ENCODE results near the gene CPEB4. TPM values are rescaled to one million over a fixed set of nuclear protein-coding genes. Genes with fewer than 3 reads are reported as not detected.

Gene CPEB4
- total RNA-seq, 4 donors from 2014 or later, result 33.2 to 51.6 (median 44.8) TPM

GRCh38 chr5:173981185-173981761 is 93.1 kb downstream of the CPEB4 start:
- DNase-seq, result no peak
- WGBS, 2 donors, result 39 to 51% methylated on average over 5 of the region's 5 CpGs
- H3K27me3 ChIP-seq, result peaks cover 0 to 23% (median 0%) of the 10 kb centered on the region in 4 donors
- no peaks in the 10 kb centered on the region for H3K36me3 ChIP-seq
- no peaks in the 10 kb centered on the region for H3K4me1 ChIP-seq
- no peak overlapping the region for H3K4me3 ChIP-seq
- no peak overlapping the region for H3K27ac ChIP-seq
- TF ChIP-seq CTCF (IDR thresholded peaks at IDR 0.05), result no peak
- no peak for TF ChIP-seq POLR2A (IDR thresholded peaks at IDR 0.05)
- intact Hi-C loops (cut with DNase I), result no loop called here
- no peaks in the 10 kb centered on the region for H3K9me3 ChIP-seq

- no peaks in the 10 kb centered on the region for H3K36me3 ChIP-seq
- 23 to 61% methylated on average over 2 to 3 of the region's 4 CpGs for WGBS, 2 donors
- no peak for DNase-seq
- no peak for TF ChIP-seq POLR2A (IDR thresholded peaks at IDR 0.05)
- TF ChIP-seq CTCF (IDR thresholded peaks at IDR 0.05), result peak in 1 of 6 experiments; percentile 31
- no peaks in the 10 kb centered on the region for H3K9me3 ChIP-seq
- no peak overlapping the region for H3K4me3 ChIP-seq
- H3K4me1 ChIP-seq, result no peaks in the 10 kb centered on the region
- H3K27ac ChIP-seq, result no peak overlapping the region
- intact Hi-C loops (cut with DNase I), result no loop called here
- H3K27me3 ChIP-seq, result peaks cover 0 to 23% (median 0%) of the 10 kb centered on the region in 4 donors
These were observed 96.1 kb downstream of the CPEB4 start for GRCh38 chr5:173984218-173984617.

GRCh38 chr5:173988554-173989431 is 100.6 kb downstream of the CPEB4 start, which contains the start of gene C5orf47:
Gene C5orf47 (plus strand): TSS chr5:173989170. CDS start chr5:173989264, 94 bp downstream.
- WGBS, 2 donors, result 89 to 90% methylated on average over 9 to 14 of the region's 51 CpGs
- H3K27me3 ChIP-seq, result peaks cover 0 to 9% (median 2%) of the 10 kb centered on the region in 4 donors
- no peaks in the 10 kb centered on the region for H3K36me3 ChIP-seq
- intact Hi-C loops (cut with DNase I), result no loop called here
- TF ChIP-seq POLR2A (IDR thresholded peaks at IDR 0.05), result no peak
- no peak for TF ChIP-seq CTCF (IDR thresholded peaks at IDR 0.05)
- H3K4me3 ChIP-seq, result no peak within 1 kb of the TSS
- H3K27ac ChIP-seq, result no peak within 1 kb of the TSS
- DNase-seq, result no peak
- H3K9me3 ChIP-seq, result no peaks in the 10 kb centered on the region
- H3K4me1 ChIP-seq, result no peaks in the 10 kb centered on the region

- WGBS, 2 donors, result 85 to 93% methylated on average over 10 to 21 of the region's 41 CpGs
These were observed 101.4 kb downstream of the CPEB4 start for GRCh38 chr5:173989432-173990082.

GRCh38 chr5:173997331-173997730 is 109.2 kb downstream of the CPEB4 start:
- Histone ChIP-seq H3K4me1 (no peaks in the 10 kb centered on the region), H3K36me3 (no peaks in the 10 kb centered on the region), H3K27ac (no peak overlapping the region), H3K4me3 (no peak overlapping the region), H3K9me3 (no peaks in the 10 kb centered on the region), H3K27me3 (peaks cover 0 to 34% (median 2%) of the 10 kb centered on the region in 4 donors)
- DNase-seq, result no peak
- intact Hi-C loops (cut with DNase I), result no loop called here
- 58 to 73% methylated on average over 4 of the region's 4 CpGs for WGBS, 2 donors
- TF ChIP-seq CTCF (IDR thresholded peaks at IDR 0.05) (no peak), POLR2A (IDR thresholded peaks at IDR 0.05) (no peak)

More at GRCh38 chr5:173989432-173990082, 101.4 kb downstream of the CPEB4 start:
- Histone ChIP-seq H3K4me3 (no peak overlapping the region), H3K36me3 (no peaks in the 10 kb centered on the region), H3K9me3 (no peaks in the 10 kb centered on the region), H3K27me3 (peaks cover 0 to 9% (median 2%) of the 10 kb centered on the region in 4 donors), H3K27ac (no peak overlapping the region), H3K4me1 (no peaks in the 10 kb centered on the region)
- intact Hi-C loops (cut with DNase I), result no loop called here
- no peak for DNase-seq
- TF ChIP-seq POLR2A (IDR thresholded peaks at IDR 0.05), result no peak

Measured in esophagus squamous epithelium (tissue), 5 donors.